ENCODE data around the gene VDAC1. TPM values are rescaled to one million over a fixed set of nuclear protein-coding genes. Genes with fewer than 3 reads are reported as not detected.

Gene VDAC1
- total RNA-seq, 3 donors from 2014 or later, result 153 to 283 (median 246) TPM

DNA sequence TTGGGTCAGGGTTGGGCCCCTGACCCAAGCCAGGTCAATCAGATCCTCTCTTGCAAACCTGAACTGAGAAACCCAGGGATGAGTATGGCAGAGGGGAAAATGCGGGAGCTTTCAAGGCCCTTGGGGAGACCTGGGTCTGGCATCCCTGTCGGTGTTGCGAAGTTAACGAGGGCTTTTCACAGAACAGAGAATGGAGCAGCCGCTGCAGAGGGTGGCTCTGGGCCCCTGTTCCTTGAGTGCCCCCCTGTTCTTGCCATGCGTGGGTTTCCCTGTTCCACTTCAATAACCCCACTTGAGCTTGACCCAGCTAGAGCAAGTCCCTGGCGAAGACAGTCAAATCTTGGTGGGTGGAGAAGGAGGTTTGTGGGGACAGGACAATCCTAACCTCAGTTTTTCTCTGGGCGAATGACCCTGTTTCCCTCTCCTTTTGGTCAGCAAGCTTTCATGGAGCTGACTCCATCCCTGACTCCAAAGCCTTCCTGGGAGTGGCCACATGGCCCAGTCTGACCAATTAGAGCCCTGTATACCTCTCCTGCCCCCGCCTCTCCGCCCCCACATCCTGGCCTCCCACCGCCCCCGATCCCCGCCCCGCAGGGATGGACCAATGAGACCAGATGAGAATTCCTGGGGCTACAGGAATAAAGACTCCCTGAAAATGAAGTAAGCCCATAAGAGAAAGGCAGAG, 2.9 kb upstream of the VDAC1 start:
- TF ChIP-seq, protein P1, sequence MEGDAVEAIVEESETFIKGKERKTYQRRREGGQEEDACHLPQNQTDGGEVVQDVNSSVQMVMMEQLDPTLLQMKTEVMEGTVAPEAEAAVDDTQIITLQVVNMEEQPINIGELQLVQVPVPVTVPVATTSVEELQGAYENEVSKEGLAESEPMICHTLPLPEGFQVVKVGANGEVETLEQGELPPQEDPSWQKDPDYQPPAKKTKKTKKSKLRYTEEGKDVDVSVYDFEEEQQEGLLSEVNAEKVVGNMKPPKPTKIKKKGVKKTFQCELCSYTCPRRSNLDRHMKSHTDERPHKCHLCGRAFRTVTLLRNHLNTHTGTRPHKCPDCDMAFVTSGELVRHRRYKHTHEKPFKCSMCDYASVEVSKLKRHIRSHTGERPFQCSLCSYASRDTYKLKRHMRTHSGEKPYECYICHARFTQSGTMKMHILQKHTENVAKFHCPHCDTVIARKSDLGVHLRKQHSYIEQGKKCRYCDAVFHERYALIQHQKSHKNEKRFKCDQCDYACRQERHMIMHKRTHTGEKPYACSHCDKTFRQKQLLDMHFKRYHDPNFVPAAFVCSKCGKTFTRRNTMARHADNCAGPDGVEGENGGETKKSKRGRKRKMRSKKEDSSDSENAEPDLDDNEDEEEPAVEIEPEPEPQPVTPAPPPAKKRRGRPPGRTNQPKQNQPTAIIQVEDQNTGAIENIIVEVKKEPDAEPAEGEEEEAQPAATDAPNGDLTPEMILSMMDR (IDR thresholded peaks at IDR 0.05), result no peak
- peaks cover 17% of the 10 kb centered on the region for H3K4me1 ChIP-seq (ENCODE audit: low read depth)
- no peak overlapping the region for H3K4me3 ChIP-seq
- DNase-seq, result peak in 2 of 3 donors; percentile 27 to 42
- intact Hi-C loops (cut with DNase I, micrococcal nuclease), result no loop called here
- no peaks in the 10 kb centered on the region for H3K36me3 ChIP-seq (ENCODE audit: low read depth)
- no peaks in the 10 kb centered on the region for H3K9me3 ChIP-seq
- ATAC-seq, result no peak

DNA sequence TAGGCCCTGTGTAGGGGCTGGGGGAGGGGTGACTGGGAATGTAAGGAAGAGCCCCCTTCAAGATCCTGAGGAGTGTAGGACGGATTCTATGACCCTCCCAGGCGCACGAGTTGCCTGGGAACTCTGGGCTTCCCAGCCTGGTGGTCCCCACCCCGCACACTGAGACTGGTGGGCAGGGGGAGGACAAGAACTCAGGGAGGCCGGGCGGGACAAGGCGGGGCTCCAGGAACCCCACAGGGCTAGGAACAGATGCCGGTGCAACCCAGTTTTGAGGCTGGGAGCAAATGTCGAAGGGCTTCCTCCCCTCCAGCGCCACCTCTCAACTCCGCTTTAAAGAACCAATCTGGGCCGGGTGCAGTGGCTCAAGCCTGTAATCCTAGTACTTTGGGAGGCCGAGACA, 1.3 kb upstream of the VDAC1 start:
- ATAC-seq, result no peak
- Histone ChIP-seq H3K4me3 (no peak overlapping the region), H3K9me3 (no peaks in the 10 kb centered on the region), H3K4me1 (ENCODE audit: low read depth) (peaks cover 24% of the 10 kb centered on the region), H3K36me3 (ENCODE audit: low read depth) (no peaks in the 10 kb centered on the region)
- intact Hi-C loops (cut with DNase I, micrococcal nuclease), result no loop called here
- DNase-seq, result peak in 1 of 3 donors; percentile 38
- TF ChIP-seq, protein P1 (IDR thresholded peaks at IDR 0.05), result no peak

DNA sequence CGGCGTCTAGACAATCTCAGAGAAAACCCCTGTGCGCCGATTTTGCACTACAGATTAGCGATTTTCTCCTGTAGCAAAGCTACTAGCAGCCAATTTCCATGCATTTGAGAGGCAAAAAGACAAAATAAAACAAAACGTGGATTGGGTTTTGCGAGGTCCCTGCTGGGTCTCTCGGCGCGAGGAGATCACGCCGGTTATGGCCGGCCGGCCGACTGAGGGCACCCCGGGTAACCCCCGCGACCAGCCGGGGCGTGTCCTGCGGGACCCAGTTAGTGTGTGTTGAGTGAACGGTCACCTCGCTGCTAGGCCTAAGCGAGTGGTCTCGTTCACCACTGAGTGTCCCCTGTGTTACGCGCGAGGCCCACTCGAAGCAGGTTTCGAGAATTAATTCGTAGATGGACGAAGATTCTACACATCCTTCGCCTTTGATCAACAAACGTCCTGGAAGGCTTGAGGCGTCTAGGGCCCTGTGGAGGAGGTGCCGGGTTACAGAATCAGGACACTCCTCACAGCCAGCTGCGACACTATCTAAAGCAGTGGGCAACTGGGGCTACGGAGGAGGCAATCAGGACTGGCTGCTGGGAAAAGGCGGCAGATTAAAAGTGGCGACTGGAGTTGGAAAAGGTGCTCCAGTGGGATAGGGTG, 764 bp upstream of the VDAC1 start:
- Histone ChIP-seq H3K9me3 (no peaks in the 10 kb centered on the region), H3K4me1 (ENCODE audit: low read depth) (peaks cover 29% of the 10 kb centered on the region), H3K4me3 (peak overlapping the region; percentile 95), H3K36me3 (ENCODE audit: low read depth) (no peaks in the 10 kb centered on the region)
- intact Hi-C loops (cut with DNase I, micrococcal nuclease), result no loop called here
- ATAC-seq (peak; percentile 14), DNase-seq (peak; percentile 64 to 77 (median 76))
- TF ChIP-seq, protein P1 (IDR thresholded peaks at IDR 0.05), result no peak

DNA sequence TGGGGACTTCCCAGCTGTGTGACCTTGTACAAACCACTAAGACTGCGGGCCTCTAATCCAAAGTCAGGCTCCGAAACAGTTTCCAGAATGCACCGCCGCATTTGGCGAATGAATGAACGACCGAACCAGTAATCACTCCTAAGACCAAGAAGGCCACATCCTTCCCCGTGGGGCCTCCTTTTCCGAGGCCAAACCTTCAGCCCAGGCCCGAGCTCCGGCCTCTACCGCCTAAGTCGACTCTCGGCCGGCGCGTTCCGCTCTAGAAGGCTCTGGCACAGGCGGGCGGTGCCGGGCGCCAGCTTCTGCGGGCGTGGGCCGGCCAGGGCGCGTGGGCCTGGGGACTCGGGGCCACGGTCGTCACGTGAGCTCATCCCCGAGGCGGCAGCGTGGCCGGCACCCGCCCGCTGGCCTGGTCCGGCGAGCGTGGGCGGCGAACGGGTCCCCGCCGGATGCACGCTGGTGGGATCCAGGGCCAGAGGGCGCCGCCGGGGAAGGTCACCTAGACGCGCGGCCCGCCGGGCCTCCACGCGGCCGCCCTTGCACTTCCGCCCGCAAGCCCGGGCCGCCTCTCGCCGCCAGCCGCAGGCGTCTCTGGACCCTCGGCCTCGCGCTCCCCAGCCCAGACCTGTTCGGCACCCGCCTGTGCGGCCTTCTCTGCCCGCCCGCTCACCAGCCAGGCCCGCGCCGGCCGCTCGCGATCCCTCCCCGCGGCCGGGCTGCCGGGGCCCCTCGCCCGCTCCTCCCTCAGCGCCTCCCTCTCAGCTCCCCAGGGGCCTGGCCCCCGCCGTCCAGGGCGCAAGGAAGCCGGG, 754 bp downstream of the VDAC1 start:
- TF ChIP-seq, protein P1 (IDR thresholded peaks at IDR 0.05), result no peak
- ATAC-seq (peak; percentile 51), DNase-seq (peak; percentile 66 to 82 (median 76))
- Histone ChIP-seq H3K4me3 (peak overlapping the region; percentile 95), H3K9me3 (no peaks in the 10 kb centered on the region), H3K4me1 (ENCODE audit: low read depth) (peaks cover 32% of the 10 kb centered on the region), H3K36me3 (ENCODE audit: low read depth) (no peaks in the 10 kb centered on the region)
- intact Hi-C loops (cut with DNase I, micrococcal nuclease), result no loop called here

DNA sequence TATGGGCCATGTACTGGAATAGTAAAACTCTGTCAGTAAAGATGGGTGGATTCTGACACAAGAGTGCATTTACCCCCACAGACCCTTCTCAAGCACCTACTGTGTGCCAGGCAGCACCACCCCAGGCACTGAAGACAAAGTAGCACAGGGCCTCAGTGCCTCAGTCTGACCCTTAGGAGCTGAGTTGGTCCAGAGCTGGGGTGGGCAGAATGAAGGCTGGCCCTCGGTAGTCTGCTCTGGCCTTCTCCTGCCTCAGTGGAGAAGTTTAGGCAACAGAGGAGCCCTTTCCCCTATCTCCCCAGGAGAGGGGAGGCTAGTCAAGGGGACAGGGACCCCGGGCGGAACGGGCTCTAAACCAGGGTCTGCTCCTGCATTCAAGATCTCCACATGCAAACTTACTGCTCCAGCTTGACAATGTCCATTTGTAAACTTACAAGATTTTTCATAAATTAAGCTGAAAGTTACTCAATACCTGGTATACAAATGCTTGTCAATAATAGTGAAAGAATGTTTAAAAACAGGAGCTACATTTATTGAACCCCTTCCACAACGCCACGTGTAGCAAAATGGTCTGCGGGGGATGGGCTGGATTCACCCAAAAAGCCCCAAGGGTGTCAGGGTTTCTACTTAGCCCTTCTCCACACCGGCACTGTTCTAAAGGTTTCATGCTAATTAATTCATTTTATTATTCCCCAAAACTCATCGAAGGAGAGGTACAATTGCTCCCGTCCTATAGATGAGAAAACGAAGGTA, 1.5 kb downstream of the VDAC1 start:
- no peak for ATAC-seq
- intact Hi-C loops (cut with DNase I, micrococcal nuclease), result no loop called here
- Histone ChIP-seq H3K4me3 (peak overlapping the region; percentile 95), H3K4me1 (ENCODE audit: low read depth) (peaks cover 32% of the 10 kb centered on the region), H3K9me3 (no peaks in the 10 kb centered on the region), H3K36me3 (ENCODE audit: low read depth) (no peaks in the 10 kb centered on the region)
- no peak for DNase-seq
- TF ChIP-seq, protein P1 (IDR thresholded peaks at IDR 0.05), result no peak
